Measurements from ENCODE around the gene SKI.
"Not testable (repeated sequence)": the region's sequence is repeated elsewhere in the genome, so short reads cannot be mapped to it uniquely, and the experiment has no call there.

DNA sequence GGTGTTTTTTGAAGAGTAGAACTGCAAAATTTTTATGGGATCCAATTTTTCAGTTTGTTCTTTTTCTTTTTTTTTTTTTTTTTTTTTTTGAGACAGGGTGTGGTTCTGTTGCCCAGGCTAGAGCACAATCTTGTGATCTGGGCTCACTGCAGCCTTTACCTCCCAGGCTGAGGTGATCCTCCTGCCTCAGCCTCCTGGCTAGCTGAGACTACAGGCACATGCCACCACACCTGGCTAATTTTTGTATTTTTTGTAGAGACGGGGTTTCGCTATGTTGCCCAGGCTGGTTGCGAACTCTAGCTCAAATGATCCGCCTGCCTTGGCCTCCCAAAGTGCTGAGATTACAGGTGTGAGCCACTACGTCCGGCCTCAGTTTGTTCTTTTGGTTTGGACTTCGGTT, 32.4 kb downstream of the SKI start:
- not testable (repeated sequence) for TF ChIP-seq CTCF, POLR2A (IDR thresholded peaks at IDR 0.05)

Measured in upper lobe of left lung (tissue), 4 donors.